H9 (cell line): ENCODE data around the gene TMPRSS7. TPM values are rescaled to one million over a fixed set of nuclear protein-coding genes. Genes with fewer than 3 reads are reported as not detected.

Source experiments
- DNase-seq: peaks from one replicate; pipeline ENCODE4 v3.0.0-alpha.2; 2017
- H2AFZ ChIP-seq: one replicate; pipeline ENCODE4 v1.6.1; 2013; ENCODE audit warnings: mild to moderate bottlenecking, low read length, control low read depth, moderate library complexity
- H2AK5ac ChIP-seq: 2 replicates; pipeline ENCODE4 v1.6.1; 2013; ENCODE audit warnings: low read length, control low read depth, mixed read lengths; ENCODE audit not compliant: insufficient read length
- H2BK120ac ChIP-seq: one replicate; pipeline ENCODE4 v1.6.1; 2013; ENCODE audit warnings: low read depth, mild to moderate bottlenecking, low read length, control low read depth, inconsistent platforms; ENCODE audit not compliant: poor library complexity, severe bottlenecking
- H2BK12ac ChIP-seq: 2 replicates; pipeline ENCODE4 v1.6.1; 2013; ENCODE audit warnings: low read length, control low read depth, mixed read lengths, low read depth; ENCODE audit not compliant: insufficient read length
- H2BK15ac ChIP-seq: 2 replicates; pipeline ENCODE4 v1.6.1; 2013; ENCODE audit warnings: low read depth, low read length, control low read depth
- H2BK20ac ChIP-seq: one replicate; pipeline ENCODE4 v1.6.1; 2013; ENCODE audit warnings: low read depth, mild to moderate bottlenecking, low read length, control low read depth, inconsistent platforms; ENCODE audit not compliant: poor library complexity, severe bottlenecking
- H2BK5ac ChIP-seq: 2 replicates; pipeline ENCODE4 v1.6.1; 2013; ENCODE audit warnings: low read length, control low read depth, mixed read lengths; ENCODE audit not compliant: insufficient read length
- H3K14ac ChIP-seq: 2 replicates; pipeline ENCODE4 v1.6.1; 2013; ENCODE audit warnings: low read length, control low read depth; ENCODE audit not compliant: insufficient read depth
- H3K18ac ChIP-seq: 2 replicates; pipeline ENCODE4 v1.6.1; 2013; ENCODE audit warnings: low read depth, mild to moderate bottlenecking, mixed read lengths, low read length, control low read depth; ENCODE audit not compliant: insufficient read length
- H3K23ac ChIP-seq: 2 replicates; pipeline ENCODE4 v1.6.1; 2013; ENCODE audit warnings: low read length, control low read depth, mixed read lengths, low read depth; ENCODE audit not compliant: insufficient read length
- H3K23me2 ChIP-seq: 2 replicates; pipeline ENCODE4 v1.6.1; 2013; ENCODE audit warnings: low read depth, mild to moderate bottlenecking, mixed read lengths, low read length, control low read depth; ENCODE audit not compliant: insufficient read length, poor library complexity, severe bottlenecking
- H3K27ac ChIP-seq: 2 replicates; pipeline ENCODE4 v1.5.1; 2013; ENCODE audit warnings: low read length, control low read depth, mixed read lengths, low read depth; ENCODE audit not compliant: insufficient read length
- H3K27me3 ChIP-seq: 2 replicates; pipeline ENCODE4 v1.6.1; 2013; ENCODE audit warnings: low read length, control low read depth, inconsistent platforms; ENCODE audit not compliant: insufficient read depth
- H3K4ac ChIP-seq: 2 replicates; pipeline ENCODE4 v1.6.1; 2013; ENCODE audit warnings: low read depth, mild to moderate bottlenecking, control low read depth, inconsistent platforms, low read length, moderate library complexity
- H3K4me1 ChIP-seq: 2 replicates; pipeline ENCODE4 v1.6.1; 2013; ENCODE audit warnings: low read length, control low read depth, inconsistent platforms; ENCODE audit not compliant: insufficient read depth
- H3K4me2 ChIP-seq: 2 replicates; pipeline ENCODE4 v1.6.1; 2013; ENCODE audit warnings: low read length, control low read depth, mixed read lengths; ENCODE audit not compliant: insufficient read length, insufficient read depth
- H3K56ac ChIP-seq: 2 replicates; pipeline ENCODE4 v1.6.1; 2013; ENCODE audit warnings: low read depth, mild to moderate bottlenecking, mixed read lengths, low read length, control low read depth; ENCODE audit not compliant: insufficient read length
- H3K79me1 ChIP-seq: 2 replicates; pipeline ENCODE4 v1.6.1; 2013; ENCODE audit warnings: low read depth, mild to moderate bottlenecking, moderate library complexity, low read length, control low read depth, inconsistent platforms; ENCODE audit not compliant: insufficient read depth, poor library complexity, severe bottlenecking
- H3K79me2 ChIP-seq: 2 replicates; pipeline ENCODE4 v1.6.1; 2013; ENCODE audit warnings: low read length, control low read depth, inconsistent platforms; ENCODE audit not compliant: insufficient read depth
- H3K9ac ChIP-seq: 2 replicates; pipeline ENCODE4 v1.6.1; 2013; ENCODE audit warnings: low read length, control low read depth, mixed read lengths; ENCODE audit not compliant: insufficient read length; ENCODE audit errors: extremely low read depth
- H3K9me3 ChIP-seq: one replicate; pipeline ENCODE4 v1.6.1; 2013; ENCODE audit warnings: low read depth, low read length, inconsistent platforms; ENCODE audit not compliant: control insufficient read depth
- H3T11ph ChIP-seq: one replicate; pipeline ENCODE4 v1.6.1; 2013; ENCODE audit warnings: mild to moderate bottlenecking, low read length, control low read depth, inconsistent platforms
- H4K20me1 ChIP-seq: one replicate; pipeline ENCODE4 v1.6.1; 2013; ENCODE audit not compliant: control insufficient read depth, insufficient read length, insufficient read depth
- H4K5ac ChIP-seq: 2 replicates; pipeline ENCODE4 v1.6.1; 2013; ENCODE audit warnings: low read depth, mild to moderate bottlenecking, mixed read lengths, low read length, control low read depth; ENCODE audit not compliant: insufficient read length
- H4K8ac ChIP-seq: replicated peaks from 2 replicates; pipeline ENCODE4 v1.6.1; 2013; ENCODE audit warnings: low read length, control low read depth, mixed read lengths, low read depth; ENCODE audit not compliant: insufficient read length
- H4K91ac ChIP-seq: 2 replicates; pipeline ENCODE4 v1.6.1; 2013; ENCODE audit warnings: low read depth, mild to moderate bottlenecking, moderate library complexity, mixed read lengths, low read length, control low read depth; ENCODE audit not compliant: insufficient read length
- H3K27ac Mint-ChIP-seq, 3 experiments: 2 replicates in 2 of 3; 3 replicates in 1 of 3; pipeline ENCODE4 v1.8.0; 2020 to 2021; ENCODE audit warnings: mixed read lengths in 3 of 3, mild to moderate bottlenecking in 1 of 3, moderate library complexity in 1 of 3
- H3K27me3 Mint-ChIP-seq: 2 replicates; pipeline ENCODE4 v1.8.0; 2021; ENCODE audit warnings: low read depth, mild to moderate bottlenecking, moderate library complexity, mixed read lengths
- H3K36me3 Mint-ChIP-seq, 3 experiments: 2 replicates in 2 of 3; 3 replicates in 1 of 3; pipeline ENCODE4 v1.8.0; 2020 to 2021; ENCODE audit warnings: low read depth in 3 of 3, mixed read lengths in 3 of 3; ENCODE audit not compliant: insufficient read depth in 1 of 3
- H3K4me1 Mint-ChIP-seq, 2 experiments: 2 replicates each; pipeline ENCODE4 v1.8.0; 2020; ENCODE audit warnings: mixed read lengths in 2 of 2
- H3K4me3 Mint-ChIP-seq, 2 experiments: 2 replicates in 1 of 2; 3 replicates in 1 of 2; pipeline ENCODE4 v1.8.0; 2020 to 2021; ENCODE audit warnings: mild to moderate bottlenecking in 2 of 2, mixed read lengths in 2 of 2, moderate library complexity in 1 of 2
- H3K9me3 Mint-ChIP-seq, 2 experiments: 2 replicates in 1 of 2; 3 replicates in 1 of 2; pipeline ENCODE4 v1.8.0; 2020; ENCODE audit warnings: mild to moderate bottlenecking in 2 of 2, mixed read lengths in 2 of 2, moderate library complexity in 1 of 2
- CTCF ChIP-seq: fragments of 200-600 bp; sonication (generic); conservative IDR thresholded peaks from 3 replicates; pipeline ENCODE4 v1.8.0; 2021; ENCODE audit warnings: antibody characterized with exemption, mild to moderate bottlenecking
- WGBS: extraction: QIAGEN DNeasy Blood & Tissue Kit; methylation state at CpG from one replicate; pipeline ENCODE4 v1.1.7; 2013; ENCODE audit warnings: missing lambda C conversion rate, low lambda C conversion rate, mixed read lengths; ENCODE audit not compliant: insufficient read length; ENCODE audit errors: extremely low coverage; 5-methylcytosine and 5-hydroxymethylcytosine counted together
- total RNA-seq: library from RNA; stranded (reverse); gene quantifications from 2 replicates; pipeline ENCODE4 v1.2.1, GENCODE V29; 2021

Gene TMPRSS7
- total RNA-seq, 1 experiment from 2014 or later, result not detected

DNA sequence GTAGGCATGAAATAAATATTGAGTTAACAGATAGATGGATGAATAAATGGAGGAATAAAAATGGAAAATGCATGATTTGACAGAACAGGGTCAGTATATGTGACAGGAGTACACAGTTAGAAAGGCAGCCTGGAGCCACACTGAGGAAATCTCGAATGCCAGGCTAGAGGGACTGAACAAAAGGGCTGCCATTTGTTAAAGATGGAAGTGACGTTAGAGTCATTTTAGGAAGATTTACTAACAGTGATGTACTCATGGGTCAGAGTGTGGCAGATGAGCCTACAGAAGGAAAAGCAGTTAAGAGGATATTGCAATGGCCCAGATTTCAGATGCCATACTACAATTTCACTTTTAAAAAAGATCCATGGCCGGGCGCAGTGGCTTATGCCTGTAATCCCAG is 7.4 kb upstream of the TMPRSS7 start:
- peaks cover 1 to 2% of the 10 kb centered on the region in 2 experiments; a peak in 3 of 5 replicates for H3K9me3 Mint-ChIP-seq
- Histone ChIP-seq H3K14ac (no peak overlapping the region), H3K4me1 (no peaks in the 10 kb centered on the region), H3K9me3 (no peaks in the 10 kb centered on the region), H3K79me2 (no peaks in the 10 kb centered on the region), H3K9ac (no peak overlapping the region), H2BK120ac (no peak overlapping the region), H3K56ac (no peak overlapping the region), H4K8ac (no peak overlapping the region), H4K91ac (no peak overlapping the region), H4K20me1 (no peaks in the 10 kb centered on the region), H3K4ac (no peak overlapping the region), H3K23me2 (no peaks in the 10 kb centered on the region), H2BK20ac (no peak overlapping the region), H2BK5ac (no peak overlapping the region), H2BK15ac (no peak overlapping the region), H3K4me2 (no peak overlapping the region), H3K27ac (no peak overlapping the region), H3K27me3 (no peaks in the 10 kb centered on the region; the same call in 1 of the 2 replicates), H4K5ac (no peak overlapping the region), H2AK5ac (no peak overlapping the region), H3K79me1 (no peaks in the 10 kb centered on the region), H3K18ac (no peak overlapping the region), H2AFZ (no peak overlapping the region), H3T11ph (no peak overlapping the region), H3K23ac (no peak overlapping the region), H2BK12ac (no peak overlapping the region)
- peaks cover 0 to 2% (median under 1%) of the 10 kb centered on the region in 3 experiments; a peak in 5 of 7 replicates for H3K36me3 Mint-ChIP-seq
- no peak for DNase-seq
- H3K4me1 Mint-ChIP-seq, result no peaks in the 10 kb centered on the region
- no peak for TF ChIP-seq CTCF
- H3K27me3 Mint-ChIP-seq, result no peaks in the 10 kb centered on the region
- H3K27ac Mint-ChIP-seq, result no peak overlapping the region
- H3K4me3 Mint-ChIP-seq, result no peak overlapping the region
- no CpG with 5 or more reads among the region's 4 CpGs for WGBS
